ENCODE results near the gene POFUT2. TPM values are rescaled to one million over a fixed set of nuclear protein-coding genes. Genes with fewer than 3 reads are reported as not detected.
"Not testable (repeated sequence)": the region's sequence is repeated elsewhere in the genome, so short reads cannot be mapped to it uniquely, and the experiment has no call there.

The POFUT2 gene
- total RNA-seq, 4 donors from 2014 or later: 17.5 to 48.9 (median 19.8) TPM

GRCh38 chr21:45316871-45317397 is 29.2 kb upstream of the POFUT2 start:
- no peak for ATAC-seq (ENCODE audit: low FRiP score)
- no peak for TF ChIP-seq CTCF (IDR thresholded peaks at IDR 0.05)
- DNase-seq (ENCODE audit: low spot score): no peak

- DNase-seq (ENCODE audit: low spot score); ATAC-seq (ENCODE audit: low FRiP score): not testable (repeated sequence)
These were observed 28.2 kb upstream of the POFUT2 start for GRCh38 chr21:45315676-45316470.

- no peak for TF ChIP-seq CTCF (IDR thresholded peaks at IDR 0.05)
- no peak for ATAC-seq (ENCODE audit: low FRiP score)
- DNase-seq (ENCODE audit: low spot score): no peak
These were observed 26.0 kb upstream of the POFUT2 start for GRCh38 chr21:45313682-45314081.

GRCh38 chr21:45313015-45313414 is 25.3 kb upstream of the POFUT2 start:
- no peak for DNase-seq (ENCODE audit: low spot score)
- ATAC-seq (ENCODE audit: low FRiP score): no peak
- TF ChIP-seq CTCF (IDR thresholded peaks at IDR 0.05): no peak

- ATAC-seq (ENCODE audit: low FRiP score) (no peak), DNase-seq (ENCODE audit: low spot score) (no peak)
- no peak for TF ChIP-seq CTCF (IDR thresholded peaks at IDR 0.05)
These were observed 24.6 kb upstream of the POFUT2 start for GRCh38 chr21:45312296-45312695.

- no peak for TF ChIP-seq CTCF (IDR thresholded peaks at IDR 0.05)
- DNase-seq (ENCODE audit: low spot score): no peak
- ATAC-seq (ENCODE audit: low FRiP score): no peak
These were observed 22.8 kb upstream of the POFUT2 start for GRCh38 chr21:45310459-45310858.

- TF ChIP-seq CTCF (IDR thresholded peaks at IDR 0.05): no peak
- no peak for ATAC-seq (ENCODE audit: low FRiP score)
- no peak for DNase-seq (ENCODE audit: low spot score)
These were observed 22.3 kb upstream of the POFUT2 start for GRCh38 chr21:45309987-45310381.
